ENCODE measurements around the gene PRKAA2.
A peak's percentile ranks its signal among the peaks of the same experiment; 100 is the strongest.

The PRKAA2 gene

DNA sequence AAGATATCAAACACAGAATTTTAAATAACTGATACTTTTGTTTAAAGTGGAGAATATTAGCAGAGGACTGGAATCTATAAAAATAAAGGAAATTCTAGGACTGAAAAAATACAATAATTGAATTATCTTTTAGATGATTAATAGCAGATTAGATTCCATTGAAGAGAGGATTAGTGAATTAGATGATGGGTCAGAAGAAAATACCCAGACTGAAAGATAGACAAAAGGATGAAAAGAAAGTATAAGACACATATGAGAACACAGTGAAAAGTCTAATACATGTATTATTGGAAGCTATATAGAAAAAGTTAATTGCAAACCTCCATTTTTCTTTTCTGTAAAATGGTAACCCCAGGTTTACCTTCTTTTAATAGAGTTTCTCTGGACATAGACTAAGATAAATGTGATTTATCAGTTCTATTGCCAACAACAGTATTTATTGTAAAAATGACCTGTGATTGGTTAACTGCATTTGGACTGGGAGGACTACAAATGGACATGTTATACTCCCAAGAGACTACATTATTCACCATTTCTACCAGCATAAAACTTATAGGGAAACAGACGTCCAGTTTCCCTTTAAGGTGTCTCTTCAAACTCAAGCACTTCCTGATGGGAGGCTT, 11.0 kb downstream of the PRKAA2 start:
- no peak for DNase-seq

DNA sequence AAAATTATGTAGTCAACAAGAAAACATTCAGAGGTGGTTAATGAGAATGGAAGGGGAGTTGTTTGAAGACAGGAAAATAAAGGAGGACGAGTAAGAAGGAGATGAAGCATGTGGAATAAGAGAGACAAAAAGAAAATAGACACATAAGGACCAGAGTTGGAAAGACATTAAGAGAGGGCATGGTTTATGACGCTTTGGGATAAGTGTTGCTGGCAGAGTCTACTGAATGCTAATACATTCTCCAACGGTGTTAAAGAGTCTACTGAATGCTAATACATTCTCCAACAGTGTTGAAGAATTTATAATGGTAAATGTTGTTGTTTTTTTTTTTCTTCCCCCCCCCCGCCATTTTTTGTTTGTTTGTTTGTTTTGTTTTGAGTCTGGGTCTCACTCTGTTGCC, 13.1 kb downstream of the PRKAA2 start:
- no peak for DNase-seq

GRCh38 chr1:56660293-56660692, 15.2 kb downstream of the PRKAA2 start:
- no peak for DNase-seq

- no peak for DNase-seq
Measured at GRCh38 chr1:56663846-56664245, 18.7 kb downstream of the PRKAA2 start.

GRCh38 chr1:56665384-56665783, 20.3 kb downstream of the PRKAA2 start:
- no peak for DNase-seq

GRCh38 chr1:56666112-56666608, 21.0 kb downstream of the PRKAA2 start:
- DNase-seq = no peak

GRCh38 chr1:56670350-56670749, 25.2 kb downstream of the PRKAA2 start:
- no peak for DNase-seq

DNA sequence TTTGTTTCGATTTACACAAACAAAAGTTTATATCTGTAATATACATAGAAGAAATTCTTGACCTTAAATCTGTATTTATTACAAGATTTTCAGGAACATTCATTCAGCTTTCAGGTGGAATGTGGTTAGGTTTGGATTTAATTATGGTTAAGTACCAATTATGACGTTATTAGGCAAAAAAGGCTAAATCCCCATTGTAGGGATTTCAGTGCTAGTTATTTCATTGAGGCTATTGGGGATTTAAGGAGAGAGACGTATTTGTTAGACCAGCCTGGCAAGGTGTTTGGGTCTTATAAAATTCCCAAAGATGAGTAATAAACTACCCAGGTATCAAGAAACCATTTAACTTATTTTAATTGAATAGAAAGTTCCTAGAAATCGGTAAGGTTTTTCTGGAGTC, 26.0 kb downstream of the PRKAA2 start:
- no peak for DNase-seq

DNA sequence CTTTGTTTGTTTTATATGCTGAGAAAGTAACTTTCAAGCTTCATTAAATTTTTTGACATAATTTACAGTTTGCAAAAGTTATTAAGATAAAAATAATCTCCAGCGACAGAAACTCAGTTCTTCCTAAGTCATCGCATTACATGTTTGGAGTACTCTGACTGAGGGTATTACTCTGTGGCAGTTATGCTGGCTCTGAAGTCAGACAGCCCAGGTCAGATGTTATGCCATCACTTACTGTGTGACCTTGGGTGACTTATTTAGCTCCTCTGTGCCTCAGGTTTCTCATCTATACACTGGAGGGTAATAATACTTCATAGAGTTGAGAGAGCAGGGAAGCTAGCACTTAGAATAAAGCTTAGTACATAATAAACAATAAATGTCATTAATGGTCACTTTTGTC, 26.4 kb downstream of the PRKAA2 start:
- DNase-seq = no peak

GRCh38 chr1:56672579-56672978, 27.5 kb downstream of the PRKAA2 start:
- DNase-seq = no peak

DNA sequence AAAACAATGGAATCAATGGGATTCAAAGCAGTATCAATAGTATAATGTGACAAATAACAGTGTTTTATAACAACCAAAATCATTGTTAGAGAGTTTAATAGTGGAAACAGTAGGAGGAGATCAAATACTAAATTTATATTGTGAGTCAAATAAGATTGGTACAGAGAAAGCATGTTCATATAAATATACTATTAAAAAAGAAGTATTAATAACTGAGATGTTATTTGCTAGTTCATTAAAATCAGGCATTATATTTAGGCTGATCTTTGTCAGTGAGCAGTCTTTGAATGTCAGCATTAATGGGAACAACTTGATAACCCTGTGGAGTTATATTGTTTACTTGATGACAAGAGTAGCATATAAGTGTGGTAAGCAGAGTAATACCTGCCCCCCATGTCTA, 30.6 kb downstream of the PRKAA2 start:
- DNase-seq = no peak

GRCh38 chr1:56676571-56677035, 31.5 kb downstream of the PRKAA2 start:
- DNase-seq = no peak

DNA sequence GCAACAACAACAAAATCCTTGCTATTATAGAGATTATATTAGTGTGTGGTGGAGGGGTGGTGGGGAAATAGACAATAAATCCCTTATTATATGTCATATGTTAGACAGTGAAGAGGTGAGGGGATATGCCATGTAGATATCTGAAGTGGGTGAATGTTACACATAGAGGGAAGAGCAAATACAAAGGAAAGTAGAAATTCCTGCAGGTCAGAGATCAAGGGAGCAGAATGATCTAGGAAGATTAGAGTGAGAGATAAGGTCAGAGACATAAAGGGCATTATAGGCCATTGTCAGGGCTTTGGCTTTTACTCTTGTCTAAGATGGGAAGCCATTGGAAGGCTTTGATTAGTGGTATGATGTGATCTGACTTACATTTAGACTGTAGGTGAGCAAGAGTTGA, 38.5 kb downstream of the PRKAA2 start:
- no peak for DNase-seq

DNA sequence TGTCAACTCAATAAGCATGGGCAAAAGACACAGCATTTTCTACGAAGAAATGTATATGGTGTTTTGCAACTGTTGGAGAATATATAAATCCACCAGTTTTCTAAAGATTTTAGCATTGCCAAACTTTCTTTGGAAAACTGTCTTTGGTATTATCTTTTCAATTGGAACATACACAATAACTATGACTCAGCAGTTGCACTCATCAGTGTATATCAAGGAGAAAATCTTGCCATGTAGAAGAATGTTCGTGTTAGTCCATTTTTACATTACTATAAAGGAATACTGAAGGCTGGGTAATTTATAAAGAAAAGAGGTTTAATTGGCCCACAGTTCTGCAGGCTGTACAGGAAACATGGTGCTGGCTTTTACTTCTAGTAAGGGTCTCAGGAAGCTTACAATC, 41.1 kb downstream of the PRKAA2 start:
- no peak for DNase-seq

GRCh38 chr1:56688522-56689026, 43.5 kb downstream of the PRKAA2 start:
- DNase-seq = peak; percentile 78

DNA sequence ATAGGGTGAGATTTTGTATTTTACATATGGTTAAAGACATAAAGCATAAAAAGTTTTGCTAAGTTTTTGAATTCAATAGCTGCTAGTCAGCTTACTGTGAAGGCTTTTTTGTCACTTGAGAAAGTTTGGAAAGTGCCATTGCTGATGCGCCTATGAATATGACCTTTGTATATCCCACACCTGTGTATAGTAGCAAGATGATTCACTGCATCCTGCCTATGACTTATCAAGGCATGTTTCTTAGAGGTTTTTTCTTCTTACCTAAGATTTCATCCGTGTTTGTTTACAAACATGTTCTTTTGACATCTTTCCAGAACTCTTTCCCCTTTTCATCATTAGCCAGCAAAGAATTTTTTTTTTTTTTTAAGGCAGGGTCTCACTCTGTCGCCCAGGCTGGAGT, 51.5 kb downstream of the PRKAA2 start:
- DNase-seq = no peak

DNA sequence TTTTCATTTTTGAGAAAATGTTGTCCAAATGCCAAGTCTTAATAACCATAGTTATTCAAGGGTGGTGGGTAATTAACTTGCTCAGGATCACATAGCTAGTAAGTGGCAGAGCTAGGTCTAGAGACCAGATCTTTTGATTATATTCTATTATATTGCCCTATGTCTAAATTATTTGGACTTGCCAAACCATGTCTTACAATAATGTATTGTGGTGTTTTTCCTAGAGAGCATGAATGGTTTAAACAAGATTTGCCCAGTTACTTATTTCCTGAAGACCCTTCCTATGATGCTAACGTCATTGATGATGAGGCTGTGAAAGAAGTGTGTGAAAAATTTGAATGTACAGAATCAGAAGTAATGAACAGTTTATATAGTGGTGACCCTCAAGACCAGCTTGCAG, 58.6 kb downstream of the PRKAA2 start:
- DNase-seq = no peak

- no peak for DNase-seq
Measured at GRCh38 chr1:56707379-56707778, 62.3 kb downstream of the PRKAA2 start.

- DNase-seq = no peak
Measured at GRCh38 chr1:56709269-56709880, 64.3 kb downstream of the PRKAA2 start.

GRCh38 chr1:56709995-56710394, 64.9 kb downstream of the PRKAA2 start:
- no peak for DNase-seq

DNA sequence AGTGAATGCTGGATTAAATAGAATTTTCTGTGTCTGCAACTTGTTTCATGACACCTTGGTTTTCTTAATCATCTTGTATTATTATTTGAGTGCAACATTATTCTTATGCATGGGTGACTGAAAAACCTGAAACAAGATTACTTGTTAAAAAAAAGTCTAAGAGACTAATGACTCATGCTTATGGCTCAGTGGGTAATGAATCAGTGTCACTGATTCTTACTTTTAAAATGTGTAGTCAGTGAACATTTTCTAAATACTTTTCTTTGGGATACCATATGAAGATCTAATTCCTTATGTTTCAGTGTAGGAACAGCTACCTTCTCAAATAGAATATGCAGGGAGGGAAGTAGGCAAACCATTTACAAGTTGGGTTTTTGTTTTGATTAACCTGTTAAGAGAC, 65.5 kb downstream of the PRKAA2 start:
- DNase-seq = no peak

DNA sequence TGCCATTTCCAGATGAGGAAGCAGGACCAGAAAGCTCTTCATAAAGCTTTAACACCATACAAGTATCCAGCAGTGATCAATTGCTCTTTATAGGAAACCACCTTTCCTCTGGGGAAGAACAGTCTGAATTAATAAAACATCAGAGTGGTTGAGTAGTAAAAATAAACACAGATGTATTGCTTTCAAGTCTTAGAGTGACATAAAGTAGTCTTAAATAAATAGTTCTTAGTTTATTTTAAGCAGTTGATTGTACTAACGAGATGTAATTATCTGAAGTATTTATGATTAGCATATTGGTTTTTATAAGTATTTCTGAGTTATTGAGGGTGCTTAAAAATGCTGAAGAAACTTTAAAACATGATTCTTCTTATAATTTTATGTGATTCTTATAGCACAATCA, 67.0 kb downstream of the PRKAA2 start:
- no peak for DNase-seq

GRCh38 chr1:56713112-56713511, 68.0 kb downstream of the PRKAA2 start:
- no peak for DNase-seq

DNA sequence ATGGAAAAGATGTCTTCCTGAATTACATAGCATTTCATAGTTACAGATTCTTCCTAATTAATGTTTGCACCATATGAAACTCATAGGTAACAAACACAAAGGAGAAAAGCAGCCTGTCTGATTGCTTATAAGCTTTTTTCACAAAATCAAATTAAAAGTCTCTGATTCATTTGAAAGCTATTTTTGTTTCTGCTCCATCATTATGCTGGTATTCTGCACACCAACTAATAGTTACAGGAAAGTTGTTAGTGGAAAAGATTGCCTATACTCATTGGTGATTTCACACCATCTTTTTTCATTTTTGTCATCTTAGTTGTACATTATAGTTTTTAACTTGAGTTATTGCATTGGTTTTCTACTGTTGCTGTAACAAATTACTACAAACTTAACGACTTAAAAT, 70.0 kb downstream of the PRKAA2 start:
- no peak for DNase-seq

- DNase-seq = no peak
Measured at GRCh38 chr1:56719171-56719570, 74.1 kb downstream of the PRKAA2 start.
